GM12892 (cell line): ENCODE data around the gene RET.

Experiments used
- POLR2A ChIP-seq: IDR thresholded peaks from 2 replicates; pipeline ENCODE4 v1.6.1; 2011; ENCODE audit warnings: low read depth, low read length, control low read depth
- POLR2AphosphoS5 ChIP-seq: IDR thresholded peaks from 2 replicates; pipeline ENCODE4 v1.6.1; 2011; ENCODE audit warnings: low read depth, low read length, control low read depth
- TAF1 ChIP-seq: IDR thresholded peaks from 2 replicates; pipeline ENCODE4 v1.6.1; 2011; ENCODE audit warnings: low read depth, mild to moderate bottlenecking, control low read depth, low read length, borderline replicate concordance

DNA sequence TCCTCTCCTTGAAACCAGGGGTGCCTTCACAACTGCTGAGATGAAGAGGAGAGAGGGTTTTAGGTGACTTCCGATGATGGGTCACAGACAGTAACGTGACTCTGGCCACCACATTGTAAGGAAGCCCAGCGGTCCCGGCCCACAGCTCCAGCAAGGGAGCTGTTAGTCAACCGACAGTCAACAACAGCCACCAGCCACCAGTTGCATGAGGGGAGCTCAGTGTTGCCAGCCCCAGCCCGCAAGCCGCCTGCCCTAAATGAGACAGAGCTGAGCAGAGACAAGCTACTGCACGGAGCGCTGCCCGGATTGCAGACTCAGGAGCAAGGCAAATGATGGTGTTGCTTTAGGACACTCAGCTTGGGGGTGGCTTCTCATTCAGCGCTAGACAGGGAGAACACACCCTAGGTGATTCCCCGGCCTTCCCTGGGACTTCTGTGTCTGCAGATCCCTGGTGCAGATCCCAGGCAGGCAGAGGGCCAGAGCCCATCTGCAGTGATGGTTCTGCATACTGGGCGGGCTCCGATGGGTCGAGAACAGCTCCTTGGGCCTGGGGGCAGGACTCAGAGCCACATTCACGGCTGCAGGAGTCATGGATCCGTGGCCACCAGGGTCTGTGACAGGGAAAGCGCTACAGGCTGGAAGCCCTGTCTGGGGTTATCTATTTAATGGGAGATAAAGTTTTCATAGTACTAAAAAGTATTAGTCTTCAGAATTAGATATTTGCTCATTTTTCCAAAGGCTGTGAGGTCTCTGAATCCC lies 14.3 kb upstream of the RET start:
- TF ChIP-seq POLR2A (no peak), POLR2AphosphoS5 (no peak), TAF1 (no peak)
